H1 (cell line): ENCODE measurements around the gene CHI3L2. TPM values are rescaled to one million over a fixed set of nuclear protein-coding genes. Genes with fewer than 3 reads are reported as not detected.

Source experiments
- CREB1 ChIP-seq: IDR thresholded peaks from 2 replicates; pipeline ENCODE4 v1.6.1; 2012; ENCODE audit warnings: inconsistent platforms
- SAP30 ChIP-seq: fragments of 300-600 bp; sonication (generic); IDR thresholded peaks from 2 replicates; pipeline ENCODE4 v1.7.1; 2012; ENCODE audit warnings: low read length, moderate library complexity, mild to moderate bottlenecking, inconsistent platforms; ENCODE audit not compliant: insufficient read depth, insufficient replicate concordance
- polyA plus RNA-seq, 7 experiments: library from polyadenylated mRNA; depleted of rRNA in 3 of 7; stranded (reverse) in 5 of 7; unstranded in 2 of 7; fragments of >200 nt in 5 of 7; fragments of 200-250 nt in 2 of 7; gene quantifications; 1 replicate in 5 of 7; 2 replicates in 1 of 7; 4 replicates in 1 of 7; pipeline versions ENCODE4 v1.2.1 to v1.2.3, GENCODE V29; 2011 to 2013; ENCODE audit warnings: missing spikeins in 2 of 7, mixed read lengths in 2 of 7
- total RNA-seq: library from RNA; stranded (reverse); fragmentation: NEBNext Ultra II Directional; extraction: Animal tissue kit (Norgen Biotek cat#: 25700); gene quantifications from 2 replicates; pipeline ENCODE4 v1.2.1, GENCODE V29; 2021

Gene CHI3L2
- total and polyA plus RNA-seq, 2 of the 8 experiments (the other 6 are each of a cell fraction or from before 2014, with no cell fraction given) = not detected

DNA sequence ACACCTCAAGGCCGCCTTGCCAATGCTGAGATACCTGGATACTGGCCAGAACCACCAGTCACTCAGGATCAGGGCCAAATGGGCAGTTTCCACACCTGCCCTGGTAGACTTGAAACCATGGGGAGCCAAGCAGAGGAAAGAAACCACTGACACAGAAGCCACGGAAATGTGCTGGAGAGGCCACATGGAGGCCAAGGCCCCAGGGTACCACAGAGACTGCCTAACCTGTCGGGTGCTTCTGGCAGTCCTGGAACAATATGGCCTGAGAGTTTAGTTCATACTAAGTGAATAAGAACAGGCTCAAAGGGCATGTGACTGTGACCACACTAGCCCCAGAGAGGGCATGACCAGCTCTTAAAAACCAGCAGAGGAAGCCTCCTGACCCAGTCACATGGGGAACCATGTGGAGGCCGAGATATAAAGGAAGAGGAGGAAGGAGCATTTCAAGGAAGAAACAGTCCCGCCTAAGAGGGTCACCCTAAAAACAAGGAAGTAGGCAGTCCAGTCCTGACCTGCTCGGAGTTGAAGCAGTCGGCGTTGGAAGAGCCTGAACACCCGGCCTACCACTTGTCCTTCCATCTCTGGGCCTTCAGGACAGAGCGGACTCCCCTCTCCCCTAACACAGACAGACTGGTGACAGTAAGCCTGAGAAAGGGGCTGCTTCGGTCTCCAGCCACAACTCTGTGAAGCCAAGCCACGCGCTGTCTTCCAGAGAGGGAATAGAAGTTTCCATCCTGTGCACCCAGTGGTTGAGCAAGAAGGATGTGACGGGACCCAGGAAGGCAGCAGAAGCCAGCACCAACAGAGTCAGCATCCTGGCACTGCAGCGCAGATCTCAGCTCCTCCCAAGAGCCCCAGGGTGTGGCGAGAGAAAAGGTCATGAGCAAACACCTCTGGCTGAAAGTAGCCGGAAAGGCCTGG, 27.4 kb upstream of the CHI3L2 start, which contains the start of gene DENND2D (continued):
- TF ChIP-seq SAP30 (no peak), CREB1 (no peak)
